Cardiac muscle cell (in vitro differentiated cells and primary cell): ENCODE results near the gene TMEM37. TPM values are rescaled to one million over a fixed set of nuclear protein-coding genes. Genes with fewer than 3 reads are reported as not detected.
A peak's percentile ranks its signal among the peaks of the same experiment; 100 is the strongest.

ENCODE experiments used
- DNase-seq, 2 donors: peaks; one replicate each; pipeline versions ENCODE4 v3.0.0 to v3.0.0-alpha.2; 2010 to 2017; ENCODE audit warnings: low read depth in 1 of 2, low spot score in 1 of 2
- H3K27ac ChIP-seq: fragments of 200-600 bp; sonication (generic); 2 replicates; pipeline ENCODE4 v1.5.1; 2016
- H3K27me3 ChIP-seq: fragments of 200-600 bp; sonication (generic); 2 replicates; pipeline ENCODE4 v1.6.0; 2016; ENCODE audit warnings: control low read depth
- H3K36me3 ChIP-seq: fragments of 200-600 bp; sonication (generic); 2 replicates; pipeline ENCODE4 v1.5.1; 2016; ENCODE audit warnings: control low read depth
- H3K4me1 ChIP-seq: fragments of 200-600 bp; sonication (generic); 2 replicates; pipeline ENCODE4 v1.8.1; 2017; ENCODE audit warnings: low read depth, mild to moderate bottlenecking, mixed run types
- H3K4me3 ChIP-seq: fragments of 200-600 bp; sonication (generic); 2 replicates; pipeline ENCODE4 v1.5.1; 2016; ENCODE audit warnings: mild to moderate bottlenecking
- H3K9me3 ChIP-seq: fragments of 200-600 bp; sonication (generic); 2 replicates; pipeline ENCODE4 v1.5.1; 2017; ENCODE audit warnings: low read depth, mild to moderate bottlenecking, control low read depth
- polyA plus RNA-seq: library from polyadenylated mRNA; unstranded; fragments of >200 nt; fragmentation: Nextera tagmentation; extraction: Ambion mirVana; gene quantifications from 2 replicates; pipeline ENCODE4 v1.2.1, GENCODE V29; 2016
- total RNA-seq: library from RNA; depleted of rRNA; stranded (reverse); fragments of >200 nt; gene quantifications from 2 replicates; pipeline ENCODE4 v1.2.3, GENCODE V29; 2016
- TF ChIP-seq, protein P1 (sequence below): IDR thresholded peaks from 2 replicates; pipeline ENCODE4 v1.5.1; 2012; ENCODE audit warnings: low read depth, mild to moderate bottlenecking, low read length

TMEM37 gene
- total and polyA plus RNA-seq, 2 experiments from 2014 or later = 2.1 to 4.3 TPM

- DNase-seq = no peak
- TF ChIP-seq, protein P1, sequence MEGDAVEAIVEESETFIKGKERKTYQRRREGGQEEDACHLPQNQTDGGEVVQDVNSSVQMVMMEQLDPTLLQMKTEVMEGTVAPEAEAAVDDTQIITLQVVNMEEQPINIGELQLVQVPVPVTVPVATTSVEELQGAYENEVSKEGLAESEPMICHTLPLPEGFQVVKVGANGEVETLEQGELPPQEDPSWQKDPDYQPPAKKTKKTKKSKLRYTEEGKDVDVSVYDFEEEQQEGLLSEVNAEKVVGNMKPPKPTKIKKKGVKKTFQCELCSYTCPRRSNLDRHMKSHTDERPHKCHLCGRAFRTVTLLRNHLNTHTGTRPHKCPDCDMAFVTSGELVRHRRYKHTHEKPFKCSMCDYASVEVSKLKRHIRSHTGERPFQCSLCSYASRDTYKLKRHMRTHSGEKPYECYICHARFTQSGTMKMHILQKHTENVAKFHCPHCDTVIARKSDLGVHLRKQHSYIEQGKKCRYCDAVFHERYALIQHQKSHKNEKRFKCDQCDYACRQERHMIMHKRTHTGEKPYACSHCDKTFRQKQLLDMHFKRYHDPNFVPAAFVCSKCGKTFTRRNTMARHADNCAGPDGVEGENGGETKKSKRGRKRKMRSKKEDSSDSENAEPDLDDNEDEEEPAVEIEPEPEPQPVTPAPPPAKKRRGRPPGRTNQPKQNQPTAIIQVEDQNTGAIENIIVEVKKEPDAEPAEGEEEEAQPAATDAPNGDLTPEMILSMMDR = no peak
Measured at GRCh38 chr2:119427756-119428155, 3.9 kb upstream of the TMEM37 start.

GRCh38 chr2:119428488-119429224 lies 3.0 kb upstream of the TMEM37 start:
- Histone ChIP-seq H3K4me3 (no peak overlapping the region), H3K4me1 (peaks cover 25% of the 10 kb centered on the region), H3K9me3 (no peaks in the 10 kb centered on the region), H3K27me3 (no peaks in the 10 kb centered on the region), H3K27ac (peak overlapping the region; percentile 72), H3K36me3 (no peaks in the 10 kb centered on the region)
- peak in 1 of 2 donors; percentile 68 for DNase-seq
- TF ChIP-seq, protein P1 = no peak

More at GRCh38 chr2:119427756-119428155, 3.9 kb upstream of the TMEM37 start:
- Histone ChIP-seq H3K4me3 (no peak overlapping the region), H3K27me3 (no peaks in the 10 kb centered on the region), H3K27ac (no peak overlapping the region), H3K4me1 (peaks cover 25% of the 10 kb centered on the region), H3K9me3 (no peaks in the 10 kb centered on the region), H3K36me3 (no peaks in the 10 kb centered on the region)

DNA sequence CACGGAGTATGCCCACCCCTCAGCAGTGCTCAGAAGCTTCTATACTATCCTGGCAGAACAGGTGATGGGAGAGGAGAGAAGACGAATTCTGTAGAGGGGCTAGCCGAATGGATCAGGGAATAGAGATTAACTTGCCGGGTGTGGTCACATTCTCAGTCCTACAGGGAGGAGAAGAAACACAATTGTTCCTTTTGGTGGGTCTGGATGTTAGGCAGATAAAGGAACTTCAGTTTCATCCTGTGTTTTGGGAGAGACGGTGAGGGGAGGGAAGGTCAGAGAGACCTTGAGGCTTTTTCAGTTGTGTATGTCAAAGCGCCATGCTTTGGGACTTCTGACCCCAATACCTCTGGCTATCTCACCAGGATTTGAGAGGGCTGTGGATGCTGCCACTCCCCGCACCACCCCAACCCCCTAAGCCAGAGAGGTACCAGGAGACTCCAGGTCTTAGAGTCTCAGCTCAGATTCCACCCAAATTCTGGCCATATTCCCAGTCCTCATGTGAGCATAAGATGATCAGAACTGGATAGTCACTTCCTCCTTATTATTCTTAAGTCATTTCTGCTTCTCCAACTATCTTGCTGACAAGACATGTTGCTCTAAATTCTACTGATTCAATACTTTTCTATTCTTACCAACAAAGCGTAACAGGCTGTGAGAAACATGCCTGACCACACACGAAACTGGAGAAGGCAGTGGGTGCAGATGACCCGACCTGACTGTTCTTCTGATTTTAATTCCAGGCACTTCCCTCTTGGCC lies 2.3 kb upstream of the TMEM37 start:
- TF ChIP-seq, protein P1 = no peak
- Histone ChIP-seq H3K9me3 (no peaks in the 10 kb centered on the region), H3K27me3 (no peaks in the 10 kb centered on the region), H3K27ac (peak overlapping the region; percentile 72), H3K4me3 (no peak overlapping the region), H3K4me1 (peaks cover 25% of the 10 kb centered on the region), H3K36me3 (no peaks in the 10 kb centered on the region)
- peak in 1 of 2 donors; percentile 58 for DNase-seq

- TF ChIP-seq, protein P1 = no peak
- Histone ChIP-seq H3K4me3 (no peak overlapping the region), H3K4me1 (peaks cover 25% of the 10 kb centered on the region), H3K9me3 (no peaks in the 10 kb centered on the region), H3K36me3 (no peaks in the 10 kb centered on the region), H3K27ac (peak overlapping the region; percentile 72), H3K27me3 (no peaks in the 10 kb centered on the region)
- DNase-seq = no peak
Measured at GRCh38 chr2:119430023-119430498, 1.6 kb upstream of the TMEM37 start.

DNA sequence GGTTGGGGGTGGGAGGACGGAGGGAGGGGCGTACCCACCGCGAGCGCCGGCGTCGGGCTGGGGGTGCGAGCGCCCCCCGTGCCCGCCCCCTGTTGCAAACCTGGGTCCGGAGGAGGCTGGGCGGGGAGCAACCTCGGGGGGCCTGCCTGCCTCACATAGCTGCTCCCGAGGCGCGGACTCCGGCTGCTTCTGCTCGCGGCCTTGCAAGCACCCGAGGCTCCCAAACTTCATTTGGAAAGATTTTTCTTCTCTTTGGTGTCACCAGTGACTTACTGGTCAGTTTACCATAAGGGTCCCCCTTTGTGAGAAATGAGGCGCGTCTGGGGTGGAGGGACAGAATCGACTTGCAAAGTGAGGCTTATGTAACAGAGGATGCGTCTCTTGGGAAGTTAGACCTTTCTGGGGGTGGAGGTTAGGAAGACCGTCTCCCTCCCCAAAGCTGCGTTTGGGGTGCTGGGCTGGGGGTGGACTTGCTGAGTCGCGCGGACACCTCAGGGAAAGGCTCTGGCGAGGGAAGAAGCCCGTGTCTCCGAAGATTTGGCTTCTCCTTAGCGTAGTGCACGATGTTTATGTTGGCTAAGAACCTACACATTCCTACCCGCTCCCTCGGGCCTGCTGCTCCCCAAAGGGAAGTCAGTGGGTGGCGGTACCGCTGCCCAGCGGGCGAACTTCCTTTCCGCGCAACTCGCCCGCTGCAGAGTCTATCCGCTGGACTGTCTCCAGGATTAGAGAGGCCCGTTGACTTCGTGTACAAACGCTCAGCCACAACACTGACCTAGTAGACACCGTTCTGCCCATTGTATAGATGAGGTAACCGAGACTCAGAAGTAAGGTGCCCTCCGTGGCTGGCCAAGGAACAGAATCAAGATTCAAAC lies 559 bp downstream of the TMEM37 start:
- no peaks in the 10 kb centered on the region for H3K36me3 ChIP-seq
- peak in 1 of 2 donors; percentile 79 for DNase-seq
- H3K27me3 ChIP-seq = no peaks in the 10 kb centered on the region
- peak overlapping the region; percentile 33 for H3K4me3 ChIP-seq
- no peaks in the 10 kb centered on the region for H3K9me3 ChIP-seq
- TF ChIP-seq, protein P1 = no peak
- H3K27ac ChIP-seq = no peak overlapping the region
- peaks cover 20% of the 10 kb centered on the region for H3K4me1 ChIP-seq
